OCI-LY7 (cell line): ENCODE data around the gene IP6K3. TPM values are rescaled to one million over a fixed set of nuclear protein-coding genes. Genes with fewer than 3 reads are reported as not detected.

Experiments
- BruUV-seq: library from RNA; stranded (reverse); fragments of 400-500 nt; replicated peaks from 2 replicates; lab custom pipeline; 2021; lab: Mats Ljungman, UMichigan
- CTCF ChIA-PET: fragments of 300-600 bp; sonication (Branson Sonifier 250); formaldehyde crosslinking; loops from one replicate; lab custom pipeline; 2022; ENCODE audit warnings: antibody characterized with exemption; ENCODE audit not compliant: unreplicated experiment; lab: Charles Lee
- POLR2A ChIA-PET: fragments of 300-600 bp; sonication (Branson Sonifier 250); formaldehyde crosslinking; loops from one replicate; lab custom pipeline; 2022; ENCODE audit warnings: antibody characterized with exemption; lab: Charles Lee
- DNase-seq: peaks from one replicate; pipeline ENCODE4 v3.0.0-alpha.2; 2015; ENCODE audit warnings: low spot score
- H2AFZ ChIP-seq: fragments of 200-600 bp; sonication (generic), shearing (Covaris generic); 2 replicates; pipeline ENCODE4 v1.6.1; 2014; ENCODE audit warnings: mild to moderate bottlenecking, antibody characterized with exemption, low read length, moderate library complexity
- H3K27ac ChIP-seq: fragments of 200-600 bp; sonication (generic); 2 replicates; pipeline ENCODE4 v1.5.1; 2014; ENCODE audit warnings: mixed run types, low read depth, mild to moderate bottlenecking, moderate library complexity, low read length, inconsistent platforms; ENCODE audit not compliant: poor library complexity, severe bottlenecking
- H3K36me3 ChIP-seq: fragments of 200-600 bp; sonication (generic); 2 replicates; pipeline ENCODE4 v1.6.1; 2014; ENCODE audit warnings: mild to moderate bottlenecking, antibody characterized with exemption, low read length, moderate library complexity, mixed read lengths; ENCODE audit not compliant: insufficient read depth
- H3K4me1 ChIP-seq: fragments of 200-600 bp; sonication (generic); 2 replicates; pipeline ENCODE4 v1.5.1; 2014; ENCODE audit warnings: mild to moderate bottlenecking, low read length; ENCODE audit not compliant: insufficient read depth, poor library complexity, severe bottlenecking
- H3K4me2 ChIP-seq: fragments of 200-600 bp; sonication (generic); 2 replicates; pipeline ENCODE4 v1.6.1; 2014; ENCODE audit warnings: mild to moderate bottlenecking, low read length
- H3K4me3 ChIP-seq: fragments of 200-600 bp; sonication (generic); 2 replicates; pipeline ENCODE4 v1.5.1; 2014; ENCODE audit warnings: mild to moderate bottlenecking, low read depth, low read length; ENCODE audit not compliant: poor library complexity, severe bottlenecking
- H3K79me2 ChIP-seq: fragments of 200-600 bp; sonication (generic); 2 replicates; pipeline ENCODE4 v1.6.1; 2016; ENCODE audit warnings: low read depth, mild to moderate bottlenecking, low read length, moderate library complexity, mixed read lengths; ENCODE audit not compliant: insufficient read depth
- H3K9me2 ChIP-seq: fragments of 200-600 bp; sonication (generic); 2 replicates; pipeline ENCODE4 v1.6.1; 2016; ENCODE audit warnings: mild to moderate bottlenecking, low read length, mixed read lengths; ENCODE audit not compliant: insufficient read depth
- H3K9me3 ChIP-seq: fragments of 200-600 bp; sonication (generic); 2 replicates; pipeline ENCODE4 v1.6.1; 2014; ENCODE audit warnings: mild to moderate bottlenecking, mixed run types, low read length, mixed read lengths
- H4K20me1 ChIP-seq: fragments of 200-600 bp; sonication (generic); 2 replicates; pipeline ENCODE4 v1.6.1; 2014; ENCODE audit warnings: mild to moderate bottlenecking, antibody characterized with exemption, low read length, moderate library complexity, mixed read lengths; ENCODE audit not compliant: insufficient read depth
- CTCF ChIP-seq: fragments of 200-600 bp; sonication (generic); conservative IDR thresholded peaks from 2 replicates; pipeline ENCODE4 v1.5.1; 2014; ENCODE audit warnings: mild to moderate bottlenecking, antibody characterized with exemption, low read length, moderate library complexity, mixed read lengths
- EZH2phosphoT487 ChIP-seq: fragments of 200-600 bp; sonication (generic); IDR thresholded peaks from 2 replicates; pipeline ENCODE4 v1.6.1; 2018; ENCODE audit warnings: low read depth, borderline replicate concordance, mild to moderate bottlenecking, mixed run types, antibody characterized with exemption, low read length, moderate library complexity, mixed read lengths
- intact Hi-C: fragments of 100-400 bp; cut with micrococcal nuclease; formaldehyde crosslinking; loops from one replicate; pipeline ENCODE4 v1.10.0; 2022; ENCODE audit not compliant: unreplicated experiment
- total RNA-seq, 2 experiments: library from RNA; depleted of rRNA in 1 of 2; stranded (reverse); fragments of >200 nt in 1 of 2; shearing (Covaris generic) in 1 of 2; gene quantifications; 2 replicates each; pipeline ENCODE4 v1.2.3, GENCODE V29; 2014 to 2022

Gene IP6K3
- total RNA-seq, 2 experiments from 2014 or later, result not detected

- DNase-seq, result peak; percentile 71
- Histone ChIP-seq H4K20me1 (peaks cover 14% of the 10 kb centered on the region; the same call in 1 of the 2 replicates), H3K79me2 (peaks cover 20% of the 10 kb centered on the region; the same call in 1 of the 2 replicates), H3K4me3 (peak overlapping the region; percentile 93), H3K9me2 (no peaks in the 10 kb centered on the region), H3K9me3 (no peaks in the 10 kb centered on the region), H2AFZ (peak overlapping the region; percentile 52; the same call in 1 of the 2 replicates), H3K4me1 (peaks cover 23% of the 10 kb centered on the region), H3K27ac (peak overlapping the region; percentile 60), H3K4me2 (peak overlapping the region; percentile 69), H3K36me3 (peaks cover 35% of the 10 kb centered on the region)
- ChIA-PET POLR2A (interaction anchor here (0.6 to 1.3 kb wide), 3 partner anchors 9 to 77 kb away, joined by 3 to 4 read pairs (median 4); partner anchors contain the start of gene UQCC2), CTCF (no interaction called here)
- intact Hi-C loops, result loop anchor here (5.0 kb wide), 1 partner anchor 364 kb away; no protein-coding TSS in a partner anchor
- BruUV-seq, result no TSS peak
- TF ChIP-seq CTCF, result no peak
- no peak for TF ChIP-seq EZH2phosphoT487
Measured at GRCh38 chr6:33787954-33788693, 41.4 kb upstream of the IP6K3 start.

GRCh38 chr6:33787346-33787953, 40.7 kb upstream of the IP6K3 start:
- BruUV-seq, result TSS peak; percentile 69
- no peak for TF ChIP-seq EZH2phosphoT487
- no peak for TF ChIP-seq CTCF
- peaks cover 42% of the 10 kb centered on the region for H3K36me3 ChIP-seq
- intact Hi-C loops, result loop anchor here (5.0 kb wide), 1 partner anchor 365 kb away; no protein-coding TSS in a partner anchor
- H3K4me3 ChIP-seq, result peak overlapping the region; percentile 93
- peak overlapping the region; percentile 60 for H3K27ac ChIP-seq
- POLR2A ChIA-PET, result interaction anchor here (0.7 to 1.3 kb wide), 2 partner anchors 18 to 76 kb away, joined by 4 read pairs; partner anchors contain the start of gene UQCC2
- H3K79me2 ChIP-seq, result peaks cover 20% of the 10 kb centered on the region; the same call in 1 of the 2 replicates
- DNase-seq, result no peak
- CTCF ChIA-PET, result no interaction called here
- no peaks in the 10 kb centered on the region for H3K9me3 ChIP-seq
- H4K20me1 ChIP-seq, result peaks cover 14% of the 10 kb centered on the region; the same call in 1 of the 2 replicates
- H2AFZ ChIP-seq, result no peak overlapping the region
- peak overlapping the region; percentile 69 for H3K4me2 ChIP-seq
- H3K4me1 ChIP-seq, result peaks cover 23% of the 10 kb centered on the region
- H3K9me2 ChIP-seq, result no peaks in the 10 kb centered on the region
